IMR-90 (cell line): ENCODE measurements around the gene STRIP2.

Experiments
- CEBPB ChIP-seq: IDR thresholded peaks from 2 replicates; pipeline ENCODE4 v1.6.1; 2012; ENCODE audit warnings: low read depth, low read length, improper control_type of control experiment
- CHD1 ChIP-seq: IDR thresholded peaks from 2 replicates; pipeline ENCODE4 v1.6.1; 2012; ENCODE audit warnings: low read depth, low read length, improper control_type of control experiment
- CTCF ChIP-seq: conservative IDR thresholded peaks from 2 replicates; pipeline ENCODE4 v1.5.1; 2012; ENCODE audit warnings: mild to moderate bottlenecking, low read depth, low read length, improper control_type of control experiment
- ELK1 ChIP-seq: fragments of 150-350 bp; IDR thresholded peaks from 2 replicates; pipeline ENCODE4 v1.6.1; 2016; ENCODE audit warnings: low read depth, mild to moderate bottlenecking, low read length, moderate library complexity, borderline replicate concordance
- FOS ChIP-seq: fragments of 150-350 bp; IDR thresholded peaks from 2 replicates; pipeline ENCODE4 v1.6.1; 2016; ENCODE audit warnings: low read depth, low read length
- POLR2A ChIP-seq: IDR thresholded peaks from 2 replicates; pipeline ENCODE4 v1.6.1; 2012; ENCODE audit warnings: mild to moderate bottlenecking, low read depth, low read length

GRCh38 chr7:129492391-129492790 lies 58.2 kb downstream of the STRIP2 start:
- TF ChIP-seq CTCF, result no peak
- no peak for TF ChIP-seq ELK1
- TF ChIP-seq CHD1, result no peak
- TF ChIP-seq POLR2A, result no peak
- no peak for TF ChIP-seq FOS
- TF ChIP-seq CEBPB, result no peak
